Spleen (tissue), 7 donors: Measurements from ENCODE around the gene RRP1.
A peak's percentile ranks its signal among the peaks of the same experiment; 100 is the strongest.

ENCODE experiments used
- POLR2A ChIP-seq, 3 donors: fragments of 450-650 bp; IDR thresholded peaks; one replicate each; pipeline ENCODE4 v1.5.1; 2017; ENCODE audit warnings: antibody characterized with exemption in 3 of 3, mild to moderate bottlenecking in 1 of 3
- POLR2AphosphoS5 ChIP-seq, 3 donors: sonication (generic); formaldehyde crosslinking; IDR thresholded peaks; one replicate each; pipeline ENCODE4 v1.5.1; 2017; ENCODE audit warnings: antibody characterized with exemption in 3 of 3
- TF ChIP-seq, protein P1 (sequence below), 11 experiments: fragments of 200-600 bp in 7 of 11; fragments of 450-650 bp in 4 of 11; sonication (generic) in 4 of 11; IDR thresholded peaks in 8 of 11; conservative IDR thresholded peaks in 3 of 11; 1 replicate in 7 of 11; 2 replicates in 4 of 11; pipeline versions ENCODE4 v1.4.0 to v1.8.0; 2016 to 2021; ENCODE audit warnings: antibody characterized with exemption in 11 of 11, inconsistent platforms in 4 of 11, mild to moderate bottlenecking in 1 of 11
- donor health status: DM: no; HTN: no; CAD: no; lungs with moderate emphysema.
- donor health status: DM: no; HTN: no; CAD: no.
- donor health status: DM: no; HTN: no; CAD: no.

- no peak for TF ChIP-seq POLR2A (IDR thresholded peaks at IDR 0.05)
- TF ChIP-seq, protein P1, sequence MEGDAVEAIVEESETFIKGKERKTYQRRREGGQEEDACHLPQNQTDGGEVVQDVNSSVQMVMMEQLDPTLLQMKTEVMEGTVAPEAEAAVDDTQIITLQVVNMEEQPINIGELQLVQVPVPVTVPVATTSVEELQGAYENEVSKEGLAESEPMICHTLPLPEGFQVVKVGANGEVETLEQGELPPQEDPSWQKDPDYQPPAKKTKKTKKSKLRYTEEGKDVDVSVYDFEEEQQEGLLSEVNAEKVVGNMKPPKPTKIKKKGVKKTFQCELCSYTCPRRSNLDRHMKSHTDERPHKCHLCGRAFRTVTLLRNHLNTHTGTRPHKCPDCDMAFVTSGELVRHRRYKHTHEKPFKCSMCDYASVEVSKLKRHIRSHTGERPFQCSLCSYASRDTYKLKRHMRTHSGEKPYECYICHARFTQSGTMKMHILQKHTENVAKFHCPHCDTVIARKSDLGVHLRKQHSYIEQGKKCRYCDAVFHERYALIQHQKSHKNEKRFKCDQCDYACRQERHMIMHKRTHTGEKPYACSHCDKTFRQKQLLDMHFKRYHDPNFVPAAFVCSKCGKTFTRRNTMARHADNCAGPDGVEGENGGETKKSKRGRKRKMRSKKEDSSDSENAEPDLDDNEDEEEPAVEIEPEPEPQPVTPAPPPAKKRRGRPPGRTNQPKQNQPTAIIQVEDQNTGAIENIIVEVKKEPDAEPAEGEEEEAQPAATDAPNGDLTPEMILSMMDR (IDR thresholded peaks at IDR 0.05 in 8 of 11, conservative IDR thresholded peaks at IDR 0.05 in 3 of 11), result no peak
- TF ChIP-seq POLR2AphosphoS5 (IDR thresholded peaks at IDR 0.05), result peak in 1 of 3 donors; percentile 26
Observed at GRCh38 chr21:43760391-43760958, 28.9 kb upstream of the RRP1 start.
